Nephron progenitor cell (in vitro differentiated cells): Measurements from ENCODE around the gene CD63.
A peak's percentile ranks its signal among the peaks of the same experiment; 100 is the strongest.

Source experiments
- DNase-seq: peaks from one replicate; pipeline ENCODE4 v3.0.0; 2021
- H3K27ac Mint-ChIP-seq: 2 replicates; pipeline ENCODE4 v1.8.0; 2021; ENCODE audit warnings: mild to moderate bottlenecking, moderate library complexity, mixed read lengths
- H3K27me3 Mint-ChIP-seq: 2 replicates; pipeline ENCODE4 v1.8.0; 2021; ENCODE audit warnings: mild to moderate bottlenecking, low read depth, mixed read lengths; ENCODE audit not compliant: poor library complexity
- H3K36me3 Mint-ChIP-seq: 2 replicates; pipeline ENCODE4 v1.8.0; 2021; ENCODE audit warnings: low read depth, mixed read lengths
- H3K4me1 Mint-ChIP-seq: 2 replicates; pipeline ENCODE4 v1.8.0; 2021; ENCODE audit warnings: mixed read lengths
- H3K4me3 Mint-ChIP-seq: 2 replicates; pipeline ENCODE4 v1.8.0; 2021; ENCODE audit warnings: mild to moderate bottlenecking, moderate library complexity, mixed read lengths
- H3K9me3 Mint-ChIP-seq: 2 replicates; pipeline ENCODE4 v1.8.0; 2021; ENCODE audit warnings: mild to moderate bottlenecking, moderate library complexity, mixed read lengths
- TF ChIP-seq, protein P1 (sequence below): fragments of 200-600 bp; sonication (generic); IDR thresholded peaks from 2 replicates; pipeline ENCODE4 v1.5.0; 2021; ENCODE audit warnings: antibody characterized with exemption

Gene CD63

DNA sequence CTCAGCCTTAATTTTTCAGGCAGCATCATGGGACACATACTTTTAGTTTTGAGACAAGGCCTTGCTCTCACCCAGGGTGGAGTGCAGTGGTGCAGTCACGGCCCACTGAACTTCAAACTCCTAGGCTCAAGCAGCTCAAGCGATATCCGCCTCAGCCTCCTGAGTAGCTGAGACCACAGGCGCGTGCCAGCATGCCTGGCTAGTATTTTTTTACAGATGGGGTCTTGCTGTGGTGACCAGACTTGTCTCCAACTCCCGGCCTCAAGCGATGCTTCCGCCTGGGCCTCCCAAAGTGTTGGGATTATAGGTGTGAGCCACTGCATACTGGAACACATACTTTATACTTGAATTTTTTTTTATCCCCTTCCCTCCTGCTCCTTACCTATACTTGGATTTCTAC is 5.9 kb downstream of the CD63 start:
- Mint-ChIP-seq H3K36me3 (peaks cover 33% of the 10 kb centered on the region), H3K27me3 (no peaks in the 10 kb centered on the region), H3K4me1 (peaks cover 63% of the 10 kb centered on the region), H3K27ac (peak overlapping the region; percentile 88), H3K4me3 (no peak overlapping the region), H3K9me3 (no peaks in the 10 kb centered on the region)
- no peak for DNase-seq
- TF ChIP-seq, protein P1, sequence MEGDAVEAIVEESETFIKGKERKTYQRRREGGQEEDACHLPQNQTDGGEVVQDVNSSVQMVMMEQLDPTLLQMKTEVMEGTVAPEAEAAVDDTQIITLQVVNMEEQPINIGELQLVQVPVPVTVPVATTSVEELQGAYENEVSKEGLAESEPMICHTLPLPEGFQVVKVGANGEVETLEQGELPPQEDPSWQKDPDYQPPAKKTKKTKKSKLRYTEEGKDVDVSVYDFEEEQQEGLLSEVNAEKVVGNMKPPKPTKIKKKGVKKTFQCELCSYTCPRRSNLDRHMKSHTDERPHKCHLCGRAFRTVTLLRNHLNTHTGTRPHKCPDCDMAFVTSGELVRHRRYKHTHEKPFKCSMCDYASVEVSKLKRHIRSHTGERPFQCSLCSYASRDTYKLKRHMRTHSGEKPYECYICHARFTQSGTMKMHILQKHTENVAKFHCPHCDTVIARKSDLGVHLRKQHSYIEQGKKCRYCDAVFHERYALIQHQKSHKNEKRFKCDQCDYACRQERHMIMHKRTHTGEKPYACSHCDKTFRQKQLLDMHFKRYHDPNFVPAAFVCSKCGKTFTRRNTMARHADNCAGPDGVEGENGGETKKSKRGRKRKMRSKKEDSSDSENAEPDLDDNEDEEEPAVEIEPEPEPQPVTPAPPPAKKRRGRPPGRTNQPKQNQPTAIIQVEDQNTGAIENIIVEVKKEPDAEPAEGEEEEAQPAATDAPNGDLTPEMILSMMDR = no peak

DNA sequence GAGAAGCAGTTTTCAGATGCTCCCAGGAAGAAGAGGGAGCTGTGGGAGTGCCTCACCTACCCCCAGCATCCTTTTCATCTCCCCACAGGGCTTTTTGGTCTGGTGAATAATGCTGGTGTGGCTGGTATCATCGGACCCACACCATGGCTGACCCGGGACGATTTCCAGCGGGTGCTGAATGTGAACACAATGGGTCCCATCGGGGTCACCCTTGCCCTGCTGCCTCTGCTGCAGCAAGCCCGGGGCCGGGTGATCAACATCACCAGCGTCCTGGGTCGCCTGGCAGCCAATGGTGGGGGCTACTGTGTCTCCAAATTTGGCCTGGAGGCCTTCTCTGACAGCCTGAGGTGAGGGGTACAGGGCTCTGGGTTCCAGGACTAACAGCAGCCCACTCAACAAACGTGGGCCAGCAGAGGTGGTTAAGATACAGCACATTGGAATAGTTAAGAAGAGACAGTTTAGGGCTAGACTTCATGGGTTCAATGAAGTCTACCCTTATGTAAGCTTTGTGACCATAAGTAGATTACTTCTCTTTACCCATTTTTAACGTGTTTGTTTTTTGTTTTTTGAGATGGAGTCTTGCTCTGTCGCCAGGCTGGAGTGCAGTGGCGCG is 7.1 kb downstream of the CD63 start:
- H3K9me3 Mint-ChIP-seq = no peaks in the 10 kb centered on the region
- H3K4me3 Mint-ChIP-seq = no peak overlapping the region
- H3K36me3 Mint-ChIP-seq = peaks cover 30% of the 10 kb centered on the region
- no peaks in the 10 kb centered on the region for H3K27me3 Mint-ChIP-seq
- no peak overlapping the region for H3K27ac Mint-ChIP-seq
- TF ChIP-seq, protein P1 = no peak
- no peak for DNase-seq
- H3K4me1 Mint-ChIP-seq = peaks cover 64% of the 10 kb centered on the region

DNA sequence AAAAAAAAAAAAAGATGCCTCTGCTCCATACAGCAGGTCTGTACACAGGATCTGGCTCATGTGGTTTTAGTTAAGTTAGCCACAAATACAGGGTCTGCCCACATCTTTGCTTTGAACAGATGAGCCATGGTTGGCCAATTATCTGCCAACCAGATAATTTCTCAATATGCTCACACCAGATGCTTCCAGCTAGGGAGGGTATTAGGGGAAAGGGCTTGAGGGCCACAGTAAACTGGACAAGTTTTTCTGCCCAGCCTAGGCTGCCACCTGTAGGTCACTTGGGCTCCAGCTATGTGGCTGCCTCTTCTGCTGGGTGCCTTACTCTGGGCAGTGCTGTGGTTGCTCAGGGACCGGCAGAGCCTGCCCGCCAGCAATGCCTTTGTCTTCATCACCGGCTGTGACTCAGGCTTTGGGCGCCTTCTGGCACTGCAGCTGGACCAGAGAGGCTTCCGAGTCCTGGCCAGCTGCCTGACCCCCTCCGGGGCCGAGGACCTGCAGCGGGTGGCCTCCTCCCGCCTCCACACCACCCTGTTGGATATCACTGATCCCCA is 7.8 kb downstream of the CD63 start:
- H3K27me3 Mint-ChIP-seq = peaks cover 1% of the 10 kb centered on the region
- TF ChIP-seq, protein P1 = no peak
- peaks cover 60% of the 10 kb centered on the region for H3K4me1 Mint-ChIP-seq
- no peak overlapping the region for H3K4me3 Mint-ChIP-seq
- H3K36me3 Mint-ChIP-seq = peaks cover 25% of the 10 kb centered on the region
- no peak for DNase-seq
- H3K27ac Mint-ChIP-seq = no peak overlapping the region
- no peaks in the 10 kb centered on the region for H3K9me3 Mint-ChIP-seq

DNA sequence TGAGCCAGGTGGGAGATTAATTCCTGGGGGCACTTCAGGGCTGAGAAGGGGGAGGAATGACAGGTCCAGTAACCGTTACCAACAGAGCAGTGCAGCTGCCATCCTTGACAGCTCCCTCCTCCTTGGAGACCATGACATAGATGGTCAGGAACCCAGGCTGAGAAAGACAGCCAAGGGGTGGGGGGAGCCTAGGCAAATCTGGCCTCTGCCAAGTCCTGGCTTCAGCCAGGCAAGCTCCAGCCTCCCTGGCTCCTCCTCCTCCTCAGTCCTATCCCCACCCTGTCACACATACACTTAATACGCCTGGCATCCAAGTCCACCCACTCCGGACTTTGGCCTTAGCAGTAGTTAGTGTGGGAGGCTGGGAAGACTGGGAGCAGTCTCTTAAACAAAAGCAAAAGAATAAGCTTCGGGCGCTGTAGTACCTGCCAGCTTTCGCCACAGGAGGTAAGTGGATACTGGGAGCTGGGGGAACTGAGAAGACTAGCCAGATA is 8.7 kb downstream of the CD63 start, which contains the start of gene RDH5:
TSS of gene RDH5 (plus strand) at position 323 of the 494 bp plus-strand sequence. CDS start 792 bp downstream, outside the sequence.
- peak within 1 kb of the TSS; percentile 66 for H3K27ac Mint-ChIP-seq

DNA sequence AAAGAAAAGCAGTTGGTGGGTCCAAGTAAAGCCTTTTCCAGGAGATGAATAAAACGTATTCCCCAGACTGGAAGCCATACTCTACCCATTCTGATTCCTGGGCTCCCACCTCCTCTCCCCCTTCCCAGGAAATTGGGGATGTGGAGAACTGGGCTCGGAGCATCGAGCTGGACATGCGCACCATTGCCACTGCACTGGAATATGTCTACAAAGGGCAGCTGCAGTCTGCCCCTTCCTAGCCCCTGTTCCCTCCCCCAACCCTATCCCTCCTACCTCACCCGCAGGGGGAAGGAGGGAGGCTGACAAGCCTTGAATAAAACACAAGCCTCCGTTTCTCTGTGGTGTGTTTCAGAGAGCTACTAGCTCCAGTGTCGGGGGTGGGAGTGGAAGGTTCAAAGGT is 9.4 kb downstream of the CD63 start:
- TF ChIP-seq, protein P1 = no peak
- H3K4me3 Mint-ChIP-seq = no peak overlapping the region
- H3K9me3 Mint-ChIP-seq = no peaks in the 10 kb centered on the region
- H3K27ac Mint-ChIP-seq = peak overlapping the region; percentile 66
- peaks cover 5% of the 10 kb centered on the region for H3K27me3 Mint-ChIP-seq
- H3K4me1 Mint-ChIP-seq = peaks cover 53% of the 10 kb centered on the region
- DNase-seq = no peak
- H3K36me3 Mint-ChIP-seq = peaks cover 9% of the 10 kb centered on the region

More for the DNA sequence above, 8.7 kb downstream of the CD63 start, which contains the start of gene RDH5:
- DNase-seq = no peak
- no peak within 1 kb of the TSS for H3K4me3 Mint-ChIP-seq
- TF ChIP-seq, protein P1 = no peak
- H3K36me3 Mint-ChIP-seq = peaks cover 16% of the 10 kb centered on the region
- H3K9me3 Mint-ChIP-seq = no peaks in the 10 kb centered on the region
- H3K4me1 Mint-ChIP-seq = peaks cover 60% of the 10 kb centered on the region
- peaks cover 5% of the 10 kb centered on the region for H3K27me3 Mint-ChIP-seq
